HFFc6 (cell line): ENCODE data around the gene DTNBP1. TPM values are rescaled to one million over a fixed set of nuclear protein-coding genes. Genes with fewer than 3 reads are reported as not detected.
A peak's percentile ranks its signal among the peaks of the same experiment; 100 is the strongest.

Experiments
- DNase-seq: peaks from one replicate; pipeline ENCODE4 v3.0.0-alpha.2; 2018
- H3K27ac Mint-ChIP-seq: 2 replicates; pipeline ENCODE4 v1.8.0; 2020; ENCODE audit warnings: mild to moderate bottlenecking, mixed read lengths
- H3K27me3 Mint-ChIP-seq: 2 replicates; pipeline ENCODE4 v1.8.0; 2021; ENCODE audit warnings: mild to moderate bottlenecking, moderate library complexity, mixed read lengths; ENCODE audit not compliant: insufficient read depth
- H3K36me3 Mint-ChIP-seq: 2 replicates; pipeline ENCODE4 v1.8.0; 2021; ENCODE audit warnings: low read depth, mixed read lengths
- H3K4me1 Mint-ChIP-seq: 2 replicates; pipeline ENCODE4 v1.8.0; 2020; ENCODE audit warnings: low read depth, mixed read lengths
- H3K4me3 Mint-ChIP-seq: 2 replicates; pipeline ENCODE4 v1.8.0; 2020; ENCODE audit warnings: mild to moderate bottlenecking, moderate library complexity, mixed read lengths
- H3K9me3 Mint-ChIP-seq: 2 replicates; pipeline ENCODE4 v1.8.0; 2020; ENCODE audit warnings: mild to moderate bottlenecking, mixed read lengths
- CTCF ChIP-seq: fragments of 200-600 bp; sonication (generic); IDR thresholded peaks from 2 replicates; pipeline ENCODE4 v1.5.0; 2021; ENCODE audit warnings: antibody characterized with exemption, mild to moderate bottlenecking
- total RNA-seq, 6 experiments: library from RNA; stranded (reverse); fragmentation: NEBNext Ultra II Directional; extraction: Animal tissue kit (Norgen Biotek cat#: 25700); gene quantifications; 2 replicates in 1 of 6; 3 replicates in 5 of 6; pipeline ENCODE4 v1.2.3, GENCODE V29; 2021

DTNBP1 gene
- total RNA-seq, 6 experiments from 2014 or later = 10.4 to 15.3 (median 13.9) TPM

DNA sequence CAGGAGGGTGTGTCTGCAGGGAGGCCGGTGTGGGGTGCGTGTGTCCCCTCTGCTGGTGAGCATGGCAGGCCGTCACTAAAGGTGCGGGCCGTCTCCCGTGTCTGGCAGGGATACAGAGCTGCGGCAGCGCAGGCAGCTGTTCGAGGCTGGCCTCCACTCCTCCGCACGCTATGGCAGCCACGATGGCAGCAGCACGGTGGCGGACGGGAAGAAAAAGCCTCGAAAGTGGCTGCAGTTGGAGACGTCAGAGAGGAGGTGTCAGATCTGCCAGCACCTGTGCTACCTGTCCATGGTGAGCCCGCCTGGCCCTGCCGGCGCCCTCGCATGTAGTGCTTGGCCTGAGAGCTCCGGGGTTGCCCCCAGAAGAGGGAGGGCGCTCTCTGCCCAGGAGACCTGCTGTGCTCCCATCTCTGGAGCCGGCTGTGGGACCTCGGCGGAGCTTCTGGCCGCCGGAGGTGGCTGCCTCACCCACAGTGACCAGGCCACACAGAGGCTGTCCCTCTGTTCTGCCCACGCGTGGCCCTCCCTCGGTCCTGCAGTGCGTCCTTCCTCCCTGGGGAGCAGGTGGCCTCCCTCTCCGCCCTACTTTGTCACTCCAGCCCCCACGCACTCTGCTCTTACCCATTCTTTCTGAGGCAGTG lies 149.6 kb downstream of the DTNBP1 start:
- Mint-ChIP-seq H3K9me3 (no peaks in the 10 kb centered on the region), H3K36me3 (peaks cover 21% of the 10 kb centered on the region), H3K4me3 (no peak overlapping the region), H3K4me1 (peaks cover 10% of the 10 kb centered on the region), H3K27ac (no peak overlapping the region), H3K27me3 (peaks cover 12% of the 10 kb centered on the region)
- no peak for DNase-seq
- TF ChIP-seq CTCF = no peak

- H3K4me1 Mint-ChIP-seq = peaks cover 10% of the 10 kb centered on the region
- H3K27ac Mint-ChIP-seq = no peak overlapping the region
- H3K36me3 Mint-ChIP-seq = peaks cover 23% of the 10 kb centered on the region
Measured at GRCh38 chr6:15512721-15513120, 150.1 kb downstream of the DTNBP1 start.

DNA sequence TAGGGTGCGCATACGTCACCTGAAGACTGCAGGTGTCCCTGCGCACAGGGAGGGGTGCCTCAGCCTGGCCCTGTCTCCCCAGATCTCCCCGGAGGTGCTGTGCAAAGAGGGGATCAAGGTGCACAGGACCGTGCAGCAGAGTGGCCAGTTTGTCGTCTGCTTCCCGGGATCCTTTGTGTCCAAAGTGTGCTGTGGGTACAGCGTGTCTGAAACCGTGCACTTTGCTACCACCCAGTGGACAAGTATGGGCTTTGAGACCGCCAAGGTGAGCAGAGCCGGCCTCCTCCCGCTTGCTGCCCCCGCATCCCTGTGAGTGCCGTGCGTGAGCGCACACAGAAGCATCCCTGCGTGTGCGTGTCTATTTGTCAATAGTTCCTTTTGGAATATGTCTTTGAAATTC lies 150.7 kb downstream of the DTNBP1 start:
- TF ChIP-seq CTCF = peak; percentile 37; the same call in 1 of the 2 replicates
- H3K36me3 Mint-ChIP-seq = peaks cover 27% of the 10 kb centered on the region
- no peak for DNase-seq
- H3K4me1 Mint-ChIP-seq = peaks cover 10% of the 10 kb centered on the region
- H3K27ac Mint-ChIP-seq = no peak overlapping the region
- H3K9me3 Mint-ChIP-seq = no peaks in the 10 kb centered on the region
- peaks cover 8% of the 10 kb centered on the region for H3K27me3 Mint-ChIP-seq
- no peak overlapping the region for H3K4me3 Mint-ChIP-seq

More at GRCh38 chr6:15512721-15513120, 150.1 kb downstream of the DTNBP1 start:
- Mint-ChIP-seq H3K4me3 (no peak overlapping the region), H3K27me3 (peaks cover 9% of the 10 kb centered on the region), H3K9me3 (no peaks in the 10 kb centered on the region)
- no peak for TF ChIP-seq CTCF
- no peak for DNase-seq

DNA sequence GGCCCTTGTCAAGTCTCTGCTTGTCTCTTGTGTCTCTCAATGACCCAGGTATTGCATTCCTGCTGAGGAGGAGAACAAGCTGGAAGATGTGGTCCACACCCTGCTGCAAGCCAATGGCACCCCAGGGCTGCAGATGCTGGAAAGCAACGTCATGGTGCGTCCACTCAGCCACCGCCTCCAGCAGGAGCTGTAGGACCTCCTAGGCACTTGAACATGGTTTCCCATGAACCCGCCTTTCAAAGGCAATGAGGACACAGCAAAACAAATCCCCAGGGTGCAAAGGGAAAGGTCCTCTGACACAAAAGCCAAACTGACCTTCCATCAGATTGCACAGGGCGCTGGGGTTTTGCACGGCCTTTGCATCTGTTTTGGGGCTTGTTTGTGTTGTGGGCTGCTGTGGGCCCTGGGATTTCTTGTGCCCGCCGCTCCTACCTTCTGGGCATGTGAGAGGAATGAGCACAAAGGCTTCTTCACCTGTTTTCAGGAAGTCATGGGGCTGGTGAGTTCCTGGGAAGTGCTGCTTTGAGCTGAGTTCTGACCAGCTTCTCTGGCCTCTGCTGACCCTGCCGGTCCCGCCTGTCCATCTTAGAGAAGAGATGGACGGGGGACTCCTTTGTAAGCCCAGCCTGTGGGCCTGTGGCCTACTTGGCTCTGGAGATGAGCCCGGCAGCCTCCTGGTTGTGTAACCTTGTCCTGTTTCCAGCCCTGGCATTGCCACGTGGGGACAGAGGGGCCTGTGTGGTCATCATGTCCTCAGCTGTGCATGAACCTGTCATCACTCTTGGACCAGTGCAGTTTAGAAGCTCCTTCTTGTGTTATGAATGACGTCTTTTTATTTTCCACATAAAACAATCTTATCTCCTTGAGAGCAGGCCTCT lies 151.3 kb downstream of the DTNBP1 start:
- Mint-ChIP-seq H3K9me3 (no peaks in the 10 kb centered on the region), H3K4me1 (peaks cover 10% of the 10 kb centered on the region), H3K4me3 (no peak overlapping the region), H3K36me3 (peaks cover 28% of the 10 kb centered on the region), H3K27ac (no peak overlapping the region), H3K27me3 (peaks cover 7% of the 10 kb centered on the region)
- DNase-seq = no peak
- TF ChIP-seq CTCF = no peak

- H3K27me3 Mint-ChIP-seq = peaks cover 6% of the 10 kb centered on the region
- DNase-seq = no peak
- H3K36me3 Mint-ChIP-seq = peaks cover 25% of the 10 kb centered on the region
- H3K4me1 Mint-ChIP-seq = peaks cover 12% of the 10 kb centered on the region
- no peaks in the 10 kb centered on the region for H3K9me3 Mint-ChIP-seq
- no peak overlapping the region for H3K4me3 Mint-ChIP-seq
- no peak for TF ChIP-seq CTCF
- H3K27ac Mint-ChIP-seq = peak overlapping the region; percentile 42; the same call in 1 of the 2 replicates
Measured at GRCh38 chr6:15510536-15511247, 152.1 kb downstream of the DTNBP1 start.
